Measurements from ENCODE around the gene ACMSD.
A peak's percentile ranks its signal among the peaks of the same experiment; 100 is the strongest.
"Not testable (repeated sequence)": the region's sequence is repeated elsewhere in the genome, so short reads cannot be mapped to it uniquely, and the experiment has no call there.

Gene ACMSD

DNA sequence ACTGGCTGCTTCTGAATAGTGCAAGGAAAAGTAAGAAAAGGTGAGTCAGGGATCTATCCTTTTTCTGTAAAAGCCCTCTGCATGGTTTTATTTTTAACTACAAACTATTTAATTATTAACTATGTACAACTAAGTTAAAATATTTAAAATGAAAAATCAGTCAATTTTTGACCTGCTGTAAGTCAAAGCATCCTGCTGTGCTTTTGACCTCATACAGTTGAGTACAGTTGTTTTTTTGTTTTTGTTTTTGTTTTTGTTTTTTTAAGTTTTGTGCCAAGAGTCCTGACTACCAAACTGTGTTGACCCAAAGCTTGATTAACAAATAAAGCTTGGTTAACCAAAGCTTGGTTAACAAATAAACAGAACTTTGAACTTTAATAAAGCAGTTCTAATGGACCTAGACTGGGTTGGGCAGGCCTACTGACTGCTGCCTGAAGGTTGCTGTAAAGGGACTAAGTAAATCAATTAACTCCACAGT, at the start of gene ACMSD:
Gene ACMSD, plus strand, starts transcription at position 474 of the 478 bp plus-strand sequence. CDS start 67 bp downstream, outside the sequence.
- DNase-seq (ENCODE audit: low read depth, low spot score), result no peak

DNA sequence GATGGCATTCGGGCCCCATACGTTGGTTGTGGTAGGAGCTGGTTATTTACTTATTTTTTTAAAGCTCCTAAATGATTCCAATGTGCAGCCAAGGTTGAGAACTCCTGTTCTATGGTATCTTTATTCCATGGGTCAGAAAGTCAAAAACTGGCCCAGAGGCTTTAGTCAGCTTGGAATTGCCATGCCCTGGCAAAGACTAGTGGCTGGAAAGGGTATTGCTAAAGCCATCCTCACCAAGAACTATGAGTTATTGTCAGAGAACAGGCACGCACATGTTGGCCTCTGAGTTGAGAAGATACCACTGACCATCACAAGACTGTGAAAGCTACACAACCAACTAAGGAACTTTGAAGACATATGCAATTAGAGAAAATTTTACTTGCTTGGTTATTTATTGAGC, 47.9 kb upstream of the ACMSD start:
- no peak for DNase-seq (ENCODE audit: low read depth, low spot score)

DNA sequence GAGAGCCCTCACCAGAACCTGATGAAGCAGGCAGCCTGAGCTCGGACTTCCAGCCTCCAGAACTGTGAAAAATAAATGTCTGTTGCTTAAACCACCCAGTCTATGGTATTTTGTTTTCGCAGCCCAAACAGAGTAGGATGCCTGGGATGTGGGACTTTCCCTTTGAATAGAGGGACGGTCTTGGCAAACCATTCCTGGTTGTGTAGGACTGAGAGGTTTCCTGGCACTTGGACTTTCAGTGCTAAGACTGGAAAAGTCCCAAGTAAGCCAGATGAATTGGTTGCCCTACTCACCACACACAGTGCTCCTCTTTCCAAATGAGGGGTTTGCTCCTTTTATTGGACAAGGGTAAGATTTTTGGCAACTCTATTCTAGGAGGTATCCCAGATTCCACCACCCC, 46.8 kb upstream of the ACMSD start:
- no peak for DNase-seq (ENCODE audit: low read depth, low spot score)

DNA sequence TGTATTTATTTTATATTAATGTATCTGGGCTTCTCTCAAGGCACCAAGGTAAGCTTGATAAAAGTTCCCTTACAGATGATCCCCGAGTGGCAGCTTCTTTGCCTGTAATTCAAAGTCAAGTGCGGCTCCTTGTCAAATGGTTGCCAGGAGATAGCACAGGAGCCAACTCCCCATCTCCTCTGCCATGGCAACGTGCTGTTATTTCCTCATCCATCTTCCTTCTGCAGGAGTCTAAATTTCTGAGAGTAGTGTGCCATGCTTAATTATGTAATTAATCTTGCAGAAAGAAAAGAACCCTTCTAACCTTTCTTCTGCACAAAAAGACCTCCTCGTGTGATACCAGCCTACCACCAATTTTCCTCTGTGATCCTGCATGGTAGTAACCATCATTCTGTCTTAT, 46.2 kb upstream of the ACMSD start:
- no peak for DNase-seq (ENCODE audit: low read depth, low spot score)

DNA sequence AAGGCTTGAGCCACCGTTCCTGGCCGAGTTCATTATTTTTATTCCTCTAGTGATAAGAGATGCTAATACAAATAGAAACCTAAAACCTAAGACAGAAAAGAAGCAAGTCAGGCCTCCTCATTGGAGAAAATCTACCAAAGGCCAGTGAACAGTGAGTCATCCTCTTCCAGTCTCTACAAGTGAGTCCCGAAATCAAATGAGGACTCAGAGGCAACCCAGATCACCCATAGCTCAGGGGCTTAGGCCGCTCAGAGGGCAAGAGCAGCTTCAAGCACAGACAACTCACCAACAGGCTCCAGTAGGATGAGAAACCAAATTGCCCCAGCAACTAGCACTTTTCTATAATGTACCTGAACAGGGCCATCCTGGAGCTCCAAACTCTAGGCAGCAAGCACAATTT, 42.7 kb upstream of the ACMSD start:
- no peak for DNase-seq (ENCODE audit: low read depth, low spot score)

DNA sequence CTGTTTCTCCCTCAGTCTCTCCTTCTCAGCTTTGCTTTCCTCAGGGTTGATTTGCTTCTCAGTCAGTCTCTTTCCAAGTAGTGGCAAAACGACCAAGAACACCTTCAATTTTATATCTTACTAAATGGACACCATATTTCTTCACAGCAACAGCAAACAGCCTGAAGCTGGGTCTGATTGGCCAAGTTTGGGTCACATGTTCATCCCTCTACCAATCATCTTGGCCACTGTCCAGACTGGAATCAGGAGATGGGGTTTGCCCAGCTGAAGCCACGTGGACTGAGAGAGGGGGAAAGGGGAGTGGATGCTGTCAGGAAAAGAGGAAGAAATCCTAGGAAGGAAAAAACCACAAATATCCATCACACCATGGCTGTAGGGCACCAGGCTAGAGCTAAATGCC, 42.0 kb upstream of the ACMSD start:
- DNase-seq (ENCODE audit: low read depth, low spot score), result no peak

DNA sequence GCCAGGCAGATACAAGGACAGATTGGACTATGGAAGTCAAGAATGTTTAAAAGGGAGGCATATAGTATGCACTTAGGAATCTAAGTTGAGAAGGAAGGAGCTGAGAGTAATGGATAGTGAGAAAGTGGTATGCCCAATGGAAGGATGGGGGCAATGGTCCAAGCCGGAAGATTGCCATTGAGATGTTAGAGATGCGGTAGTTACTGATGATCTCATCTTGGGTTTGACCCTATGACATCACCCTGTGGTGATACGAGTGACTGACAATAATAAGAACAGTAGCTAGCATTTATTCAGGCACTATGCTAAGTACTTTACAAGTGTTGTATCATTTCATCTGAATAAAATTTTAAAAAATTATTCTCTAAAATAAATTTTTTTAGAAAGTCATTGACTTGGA, 38.5 kb upstream of the ACMSD start:
- no peak for DNase-seq (ENCODE audit: low read depth, low spot score)

DNA sequence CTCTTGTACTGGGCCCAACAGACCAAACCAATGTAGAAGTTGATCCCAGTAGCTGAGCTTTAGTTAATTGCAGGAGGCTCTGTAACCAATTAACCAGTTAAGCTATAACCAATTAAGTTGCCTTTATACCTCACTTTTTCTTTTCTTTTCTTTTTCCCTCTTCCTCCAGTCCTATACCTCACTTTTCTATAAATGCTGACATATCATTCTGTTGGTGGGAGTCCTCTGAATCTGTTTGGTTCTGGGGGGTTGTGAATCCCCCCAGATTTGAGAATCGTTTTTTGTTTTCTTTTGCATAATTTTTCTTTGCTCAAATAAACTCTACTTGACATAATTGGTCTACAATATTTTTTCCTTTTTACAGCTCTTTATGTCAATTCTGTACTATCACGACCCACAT, 38.1 kb upstream of the ACMSD start:
- no peak for DNase-seq (ENCODE audit: low read depth, low spot score)

DNA sequence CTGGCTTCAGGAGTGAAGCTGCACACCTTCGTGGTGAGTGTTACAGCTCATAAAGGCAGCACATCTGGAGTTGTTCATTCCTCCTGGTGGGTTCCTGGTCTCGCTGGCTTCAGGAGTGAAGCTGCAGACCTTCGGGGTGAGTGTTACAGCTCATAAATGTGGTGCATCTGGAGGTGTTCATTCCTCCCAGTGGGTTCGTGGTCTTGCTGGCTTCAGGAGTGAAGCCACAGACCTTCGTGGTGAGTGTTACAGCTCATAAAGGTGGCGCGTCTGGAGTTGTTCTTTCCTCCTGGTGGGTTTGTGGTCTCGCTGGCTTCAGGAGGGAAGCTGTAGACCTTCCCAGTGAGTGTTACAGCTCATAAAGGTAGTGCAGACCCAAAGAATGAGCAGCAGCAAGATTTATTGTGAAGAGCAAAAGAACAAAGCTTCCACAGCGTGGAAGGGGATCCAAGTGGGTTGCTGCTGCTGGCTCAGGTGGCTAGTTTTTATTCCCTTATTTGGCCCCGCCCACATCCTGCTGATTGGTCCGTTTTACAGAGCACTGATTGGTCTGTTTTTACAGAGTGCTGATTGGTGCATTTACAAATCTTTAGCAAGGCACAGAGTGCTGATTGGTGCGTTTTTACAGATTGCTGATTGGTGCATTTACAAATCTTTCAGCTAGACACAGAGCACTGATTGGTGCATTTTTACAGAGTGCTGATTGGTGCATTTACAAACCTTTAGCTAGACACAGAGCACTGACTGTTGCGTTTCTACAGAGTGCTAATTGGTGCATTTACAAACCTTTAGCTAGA, 34.6 kb upstream of the ACMSD start:
- DNase-seq (ENCODE audit: low read depth, low spot score), result not testable (repeated sequence)

DNA sequence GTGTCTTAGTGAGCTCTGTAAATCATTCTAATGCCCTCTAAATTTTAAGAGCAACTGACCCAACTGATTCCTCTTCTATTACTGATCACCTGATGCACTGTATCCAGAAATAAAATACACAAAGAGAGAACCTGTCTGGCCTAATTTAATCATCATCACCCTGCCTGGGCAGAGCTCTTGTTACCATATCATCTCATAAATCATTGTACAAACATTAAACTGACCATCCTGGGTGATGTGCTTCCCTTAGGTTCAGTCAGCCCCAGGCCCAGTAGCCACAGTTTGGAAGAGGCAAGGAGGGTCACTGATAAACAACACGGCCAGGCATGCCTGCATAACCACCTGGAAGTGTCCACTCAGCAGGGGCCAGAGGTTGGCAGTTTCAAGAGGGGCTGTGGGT, 22.7 kb upstream of the ACMSD start:
- DNase-seq (ENCODE audit: low read depth, low spot score), result no peak

DNA sequence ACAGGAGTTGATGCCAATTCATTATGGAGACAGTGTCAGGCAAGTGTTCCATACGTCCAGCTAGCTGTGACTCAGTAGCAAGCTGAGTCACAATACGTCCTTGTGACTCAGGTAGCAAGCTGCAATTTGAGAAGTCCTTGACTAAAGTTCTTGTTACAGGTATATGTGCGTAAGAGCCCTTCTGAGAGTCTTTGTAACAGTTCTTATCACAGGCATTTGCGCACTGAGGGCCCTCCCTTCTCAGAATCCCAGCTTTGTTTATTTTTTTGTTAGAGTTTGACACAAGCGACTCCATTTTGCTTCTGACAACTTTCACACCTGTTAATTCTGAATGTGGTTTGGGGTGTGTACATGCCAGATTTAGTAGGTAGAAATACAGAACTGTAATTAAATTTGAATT, 20.1 kb upstream of the ACMSD start:
- DNase-seq (ENCODE audit: low read depth, low spot score), result no peak

DNA sequence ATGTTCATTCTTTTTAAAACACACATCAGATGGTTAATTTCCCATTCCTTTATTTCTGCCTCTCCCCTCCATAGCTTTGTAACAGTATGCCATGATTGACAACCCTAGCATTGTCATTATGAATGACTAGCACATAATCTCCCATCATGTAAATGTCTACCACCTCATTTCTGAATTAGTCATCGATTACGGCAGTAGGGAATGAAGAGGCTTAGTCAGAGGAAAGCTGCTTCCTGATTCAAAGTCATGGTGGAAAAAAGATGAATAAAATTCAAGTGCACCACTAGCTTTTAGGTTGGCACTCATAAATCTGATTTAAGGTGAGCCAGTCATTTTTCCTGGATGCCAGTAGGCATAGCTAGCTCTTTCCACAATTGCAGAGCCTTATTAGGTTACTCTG, 19.1 kb upstream of the ACMSD start:
- no peak for DNase-seq (ENCODE audit: low read depth, low spot score)

DNA sequence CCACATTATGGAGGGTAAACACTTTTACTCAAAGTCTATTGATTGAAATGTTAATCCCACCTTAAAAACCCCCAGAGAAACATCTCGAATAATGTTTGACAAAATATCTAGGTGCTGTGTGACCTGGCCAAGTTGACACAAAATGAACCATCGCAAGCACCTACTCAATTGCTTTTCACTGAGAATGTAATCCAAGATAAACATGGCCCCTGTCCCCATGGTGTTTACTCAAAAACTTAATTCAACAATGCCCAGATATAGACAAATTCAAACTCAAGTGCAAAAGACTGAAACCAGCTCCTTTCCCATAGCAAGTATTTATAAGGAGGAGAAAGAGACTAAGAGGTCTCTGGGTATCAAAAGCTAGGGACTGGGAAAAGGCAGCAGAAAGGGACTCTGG, 15.0 kb upstream of the ACMSD start:
- DNase-seq (ENCODE audit: low read depth, low spot score), result no peak

DNA sequence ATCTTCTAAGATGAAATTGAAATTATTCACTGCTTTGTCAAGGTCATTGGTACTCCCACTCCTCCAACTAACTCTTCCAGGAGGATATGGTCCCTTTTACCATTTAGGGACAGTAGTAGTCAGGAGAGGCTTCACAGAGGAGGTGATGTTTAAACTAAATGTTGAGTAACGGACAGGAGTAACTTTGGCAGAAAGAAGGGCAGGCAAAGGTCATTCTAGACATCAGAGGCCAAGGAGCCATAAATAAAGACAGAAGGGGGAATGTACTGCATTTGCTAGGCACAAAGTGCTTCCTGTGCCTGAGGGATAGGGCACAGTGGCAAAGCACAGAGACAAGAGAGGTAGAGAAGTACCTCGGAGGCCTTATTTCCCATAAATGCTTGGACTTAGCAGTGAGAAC, 14.6 kb upstream of the ACMSD start:
- no peak for DNase-seq (ENCODE audit: low read depth, low spot score)

DNA sequence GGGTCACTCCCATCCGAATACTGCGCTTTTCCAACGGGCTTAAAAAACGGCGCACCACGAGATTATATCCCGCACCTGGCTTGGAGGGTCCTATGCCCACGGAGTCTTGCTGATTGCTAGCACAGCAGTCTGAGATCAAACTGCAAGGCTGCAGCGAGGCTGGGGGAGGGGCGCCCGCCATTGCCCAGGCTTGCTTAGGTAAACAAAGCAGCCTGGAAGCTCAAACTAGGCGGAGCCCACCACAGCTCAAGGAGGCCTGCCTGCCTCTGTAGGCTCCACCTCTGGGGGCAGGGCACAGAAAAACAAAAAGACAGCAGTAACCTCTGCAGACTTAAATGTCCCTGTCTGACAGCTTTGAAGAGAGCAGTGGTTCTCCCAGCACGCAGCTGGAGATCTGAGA, 12.7 kb upstream of the ACMSD start:
- DNase-seq (ENCODE audit: low read depth, low spot score), result not testable (repeated sequence)

DNA sequence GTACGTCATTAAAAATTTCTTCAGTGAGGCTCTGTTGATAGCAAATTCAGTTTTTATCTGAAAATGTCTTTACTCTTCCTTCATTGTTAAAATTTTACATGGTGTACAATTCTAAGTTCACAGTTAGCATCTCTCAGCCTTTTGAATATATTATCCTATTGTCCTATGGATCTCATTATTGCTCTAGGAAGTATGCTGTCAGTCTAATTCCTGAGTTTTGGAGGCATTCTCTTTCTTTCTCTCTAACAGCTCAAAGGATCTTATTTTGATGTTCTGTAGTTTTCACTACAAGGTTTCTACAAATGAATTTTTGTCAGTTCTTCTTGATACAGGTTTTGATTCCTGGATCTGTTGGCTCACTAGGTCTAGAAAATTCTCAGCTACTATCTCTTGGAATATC, 2.9 kb upstream of the ACMSD start:
- no peak for DNase-seq (ENCODE audit: low read depth, low spot score)

DNA sequence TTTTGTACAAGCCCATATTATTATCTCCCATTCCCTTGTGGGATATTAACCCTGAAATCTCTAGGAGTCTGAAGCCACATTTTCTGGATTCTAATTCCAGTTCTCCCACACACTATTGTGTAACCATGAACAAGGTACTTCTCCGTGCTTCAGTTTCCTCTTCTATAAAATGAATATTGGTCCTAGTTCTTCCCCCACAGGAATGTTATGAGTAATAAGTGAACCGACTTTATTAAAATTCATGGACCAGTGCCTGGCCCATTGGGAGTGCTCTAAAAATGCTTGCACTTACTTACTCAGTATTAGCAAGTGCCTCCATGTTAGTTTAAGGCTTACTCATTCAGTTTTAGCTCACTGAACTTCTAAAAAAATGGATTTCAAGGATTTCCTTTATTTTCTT, 1.4 kb upstream of the ACMSD start:
- no peak for DNase-seq (ENCODE audit: low read depth, low spot score)

DNA sequence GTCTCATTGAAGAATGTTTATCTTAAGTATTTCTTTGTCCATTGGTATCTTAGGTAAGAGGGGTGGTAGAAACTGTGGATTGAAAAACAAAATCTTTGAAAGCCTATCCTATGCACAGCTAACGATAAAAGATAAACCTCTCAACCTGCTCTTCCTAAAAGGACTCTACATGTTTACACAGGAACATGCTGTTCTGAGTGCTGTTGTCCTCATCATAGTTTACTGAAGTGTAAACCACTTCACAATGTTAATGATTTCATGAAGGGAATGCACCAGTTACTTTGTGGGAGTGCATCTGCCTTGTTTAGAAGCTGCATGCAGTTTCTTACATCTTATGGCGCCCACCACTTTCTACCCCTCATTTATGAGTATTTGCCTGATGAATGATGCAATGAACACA, 1.2 kb downstream of the ACMSD start:
- DNase-seq (ENCODE audit: low read depth, low spot score), result no peak

DNA sequence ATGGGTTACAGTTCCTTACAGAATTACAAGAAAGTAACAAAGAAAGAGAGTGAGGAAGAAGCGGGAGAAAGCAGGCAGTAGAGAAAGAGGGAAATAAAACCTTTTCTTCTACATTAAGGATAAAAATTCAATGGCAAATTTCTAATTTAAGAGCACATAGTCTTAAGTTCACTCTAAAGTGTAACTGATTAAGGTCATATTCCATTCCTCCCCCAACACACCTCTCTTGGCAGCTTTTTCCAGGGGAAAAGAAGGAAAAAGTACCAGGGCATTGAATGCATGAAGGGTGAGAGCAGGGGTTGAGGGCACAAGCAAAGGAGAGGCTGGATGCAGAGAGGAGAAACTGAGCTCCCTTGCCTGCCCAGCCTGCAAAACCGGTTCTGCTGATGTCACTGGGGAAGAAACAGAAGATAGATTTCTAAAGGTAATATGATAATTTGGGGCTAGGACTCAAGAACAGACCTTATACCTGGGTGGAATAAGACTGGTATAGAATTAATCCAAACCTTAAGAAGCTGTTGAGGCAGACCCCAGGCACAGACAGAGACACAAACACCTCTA, 4.6 kb downstream of the ACMSD start:
- peak; percentile 18 for DNase-seq (ENCODE audit: low read depth, low spot score)

DNA sequence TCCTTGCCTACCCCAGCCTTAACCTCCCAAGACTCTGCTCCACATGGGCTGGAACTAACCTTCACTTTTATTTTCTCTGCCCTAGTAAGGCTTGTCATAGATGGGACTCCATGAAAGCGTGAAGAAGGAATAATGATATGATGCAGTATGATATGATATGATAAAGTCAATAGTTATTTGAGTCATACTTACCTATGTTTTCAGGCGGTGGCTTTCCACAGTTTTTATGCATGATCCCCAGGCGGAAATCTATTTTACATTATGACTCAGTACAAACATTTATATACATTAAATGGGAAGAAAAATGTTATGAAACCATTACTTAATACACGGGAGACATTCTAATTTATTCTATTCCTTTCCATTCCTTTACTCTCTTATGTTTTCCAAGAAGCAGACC, 5.6 kb downstream of the ACMSD start:
- no peak for DNase-seq (ENCODE audit: low read depth, low spot score)

DNA sequence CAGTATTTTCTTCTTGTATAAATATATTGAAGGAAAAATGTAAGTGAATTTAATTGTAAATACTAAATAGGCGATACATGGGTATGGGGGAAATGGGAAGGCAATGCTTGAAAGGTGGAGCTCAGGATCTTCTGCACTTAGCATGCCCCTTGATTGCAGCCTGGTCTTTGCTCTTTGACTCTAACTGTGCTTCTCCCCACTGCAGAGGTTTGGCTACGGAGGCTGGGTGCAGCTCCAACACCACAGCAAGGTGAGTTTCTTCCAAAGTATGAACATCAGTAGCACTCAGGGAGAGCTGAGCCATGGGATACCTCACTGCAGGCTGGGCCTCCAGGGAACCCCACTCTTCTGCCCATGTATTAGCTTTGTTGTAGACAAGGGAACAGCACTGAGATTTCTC, 6.6 kb downstream of the ACMSD start:
- DNase-seq (ENCODE audit: low read depth, low spot score), result no peak

DNA sequence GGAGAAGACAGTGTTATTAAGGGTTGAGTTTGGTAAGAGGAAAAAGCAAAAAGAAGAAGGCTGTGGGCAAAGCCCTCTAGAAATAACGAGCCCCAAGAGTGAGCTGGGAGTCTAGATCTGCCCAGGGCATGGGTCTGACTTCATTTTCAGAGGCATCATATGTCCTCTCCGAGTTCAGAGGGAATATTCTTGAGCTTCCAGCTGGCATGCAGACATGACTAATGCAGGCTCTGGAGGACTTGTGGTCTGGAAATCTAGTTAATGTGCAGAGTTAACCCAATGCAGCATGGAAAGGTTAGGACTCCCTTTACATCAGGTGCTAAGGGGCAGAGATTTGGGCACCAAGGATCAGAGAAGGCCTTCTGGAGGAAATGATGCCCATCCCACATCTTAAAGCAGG, 7.3 kb downstream of the ACMSD start:
- DNase-seq (ENCODE audit: low read depth, low spot score), result no peak

DNA sequence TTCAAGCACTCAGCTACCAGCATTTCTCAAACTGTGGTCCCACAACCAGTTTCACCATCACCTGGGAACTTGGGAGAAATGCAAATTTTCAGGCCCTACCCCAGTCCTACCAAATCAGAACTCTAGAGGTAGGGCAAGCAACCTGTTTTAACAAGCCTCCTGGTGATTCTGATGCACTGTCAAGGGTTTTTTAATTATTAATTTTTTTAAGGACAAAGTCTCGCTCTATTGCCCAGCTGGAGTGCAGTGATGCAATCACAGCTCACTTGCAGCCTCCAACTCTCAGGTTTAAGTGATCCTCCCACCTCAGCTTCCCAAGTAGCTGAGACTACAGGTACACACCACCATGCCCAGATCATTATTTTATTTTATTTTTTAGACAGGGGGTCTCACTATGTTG, 7.8 kb downstream of the ACMSD start:
- DNase-seq (ENCODE audit: low read depth, low spot score), result no peak

DNA sequence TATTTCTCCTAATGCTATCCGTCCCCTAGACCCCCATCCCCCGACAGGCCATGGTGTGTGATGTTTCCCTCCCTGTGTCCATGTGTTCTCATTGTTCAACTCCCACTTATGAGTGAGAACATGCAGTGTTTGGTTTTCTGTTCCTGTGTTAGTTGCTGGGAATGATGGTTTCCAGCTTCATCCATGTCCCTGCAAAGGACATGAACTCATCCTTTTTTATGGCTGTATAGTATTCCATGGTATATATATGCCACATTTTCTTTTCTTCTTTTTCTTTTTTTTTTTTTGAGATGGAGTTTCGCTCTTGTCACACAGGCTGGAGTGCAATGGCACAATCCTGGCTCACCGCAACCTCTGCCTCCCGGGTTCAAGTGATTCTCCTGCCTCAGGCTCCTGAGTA, 9.2 kb downstream of the ACMSD start:
- not testable (repeated sequence) for DNase-seq (ENCODE audit: low read depth, low spot score)
